ENCODE measurements around the gene C9orf43. TPM values are rescaled to one million over a fixed set of nuclear protein-coding genes. Genes with fewer than 3 reads are reported as not detected.

Gene C9orf43
- total and polyA plus RNA-seq, 4 donors, result 0.27 to 1.2 (median 0.51) TPM

DNA sequence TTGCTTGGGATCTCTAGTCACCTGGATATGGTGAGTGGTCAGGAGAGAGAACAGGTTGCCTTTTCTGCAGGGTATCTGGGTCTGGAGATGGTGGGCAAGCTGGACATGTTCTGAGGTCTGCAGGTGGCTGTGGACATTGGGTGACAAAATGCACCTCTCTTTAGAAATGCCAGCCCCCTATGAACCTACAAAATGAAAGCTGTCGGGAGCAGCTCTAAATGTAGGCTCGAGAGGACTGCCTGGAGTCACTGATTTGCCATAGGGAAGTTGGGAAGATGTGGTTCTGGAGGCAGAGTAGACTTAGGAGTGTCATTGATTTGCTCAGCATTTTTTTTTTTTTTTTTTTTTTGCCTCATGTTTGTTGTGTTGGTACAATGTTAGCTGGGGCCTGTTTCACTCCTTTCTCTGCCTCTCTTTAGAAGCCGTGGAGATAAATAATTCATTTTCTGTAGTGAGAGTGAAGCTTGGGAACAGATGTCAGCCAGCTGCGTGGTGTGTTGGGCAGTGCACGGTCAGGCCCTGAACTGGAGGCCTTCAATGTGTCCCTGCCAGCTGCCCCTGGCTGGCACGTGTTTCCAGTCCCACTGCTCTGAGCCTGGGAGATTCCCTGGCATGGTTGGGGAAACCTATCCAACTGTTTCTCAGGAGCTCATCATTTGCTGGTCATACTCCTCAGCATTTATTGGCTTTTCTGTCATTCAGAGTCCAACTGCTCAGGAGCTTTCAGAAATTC is 58.3 kb downstream of the C9orf43 start:
- peak overlapping the region in 1 of 2 donors; percentile 24 for H3K27ac ChIP-seq (ENCODE audit: low read depth in 1 of 2, low read length in 1 of 2)
- 80 to 90% methylated on average over 6 of the region's 6 CpGs for WGBS, 2 donors
- DNase-seq, result no peak

DNA sequence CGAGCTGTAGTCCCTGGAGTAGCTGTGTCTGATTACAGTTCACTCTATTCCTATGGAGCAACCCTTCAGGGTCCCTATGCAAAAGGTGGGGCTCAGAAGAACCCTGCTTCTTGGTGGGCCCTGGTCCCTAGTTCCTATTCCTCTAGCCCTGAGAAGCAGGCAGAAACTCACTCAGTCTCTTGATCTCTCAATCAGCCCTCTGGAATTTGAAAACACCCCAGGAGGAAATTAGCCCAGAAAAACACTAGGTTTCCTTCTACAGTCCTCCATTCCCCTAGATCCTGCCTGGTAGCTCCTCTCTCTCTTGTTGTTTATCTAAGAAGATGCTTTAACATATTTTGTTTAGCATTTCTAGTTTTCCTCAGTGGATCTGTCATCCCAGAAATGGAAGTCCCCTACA is 60.6 kb downstream of the C9orf43 start:
- Histone ChIP-seq H3K27me3 (ENCODE audit: control insufficient read depth in 3 of 3, insufficient read depth in 3 of 3, low read length in 2 of 3) (no peaks in the 10 kb centered on the region), H3K9ac (ENCODE audit: insufficient read depth in 1 of 2, low read length in 2 of 2) (no peak overlapping the region), H3K4me3 (no peak overlapping the region), H3K36me3 (ENCODE audit: control insufficient read depth in 4 of 4, insufficient read depth in 4 of 4, low read length in 4 of 4) (no peaks in the 10 kb centered on the region), H3K27ac (ENCODE audit: low read depth in 1 of 2, low read length in 1 of 2) (no peak overlapping the region), H3K4me1 (ENCODE audit: control insufficient read depth in 5 of 5, insufficient read depth in 5 of 5, low read length in 5 of 5) (peaks cover 0 to 3% (median 1%) of the 10 kb centered on the region in 5 donors), H3K9me3 (ENCODE audit: control insufficient read depth in 4 of 4, insufficient read depth in 3 of 4, low read length in 3 of 4) (no peaks in the 10 kb centered on the region)
- ATAC-seq (ENCODE audit: insufficient read depth, low FRiP score), result no peak
- TF ChIP-seq, protein P1, sequence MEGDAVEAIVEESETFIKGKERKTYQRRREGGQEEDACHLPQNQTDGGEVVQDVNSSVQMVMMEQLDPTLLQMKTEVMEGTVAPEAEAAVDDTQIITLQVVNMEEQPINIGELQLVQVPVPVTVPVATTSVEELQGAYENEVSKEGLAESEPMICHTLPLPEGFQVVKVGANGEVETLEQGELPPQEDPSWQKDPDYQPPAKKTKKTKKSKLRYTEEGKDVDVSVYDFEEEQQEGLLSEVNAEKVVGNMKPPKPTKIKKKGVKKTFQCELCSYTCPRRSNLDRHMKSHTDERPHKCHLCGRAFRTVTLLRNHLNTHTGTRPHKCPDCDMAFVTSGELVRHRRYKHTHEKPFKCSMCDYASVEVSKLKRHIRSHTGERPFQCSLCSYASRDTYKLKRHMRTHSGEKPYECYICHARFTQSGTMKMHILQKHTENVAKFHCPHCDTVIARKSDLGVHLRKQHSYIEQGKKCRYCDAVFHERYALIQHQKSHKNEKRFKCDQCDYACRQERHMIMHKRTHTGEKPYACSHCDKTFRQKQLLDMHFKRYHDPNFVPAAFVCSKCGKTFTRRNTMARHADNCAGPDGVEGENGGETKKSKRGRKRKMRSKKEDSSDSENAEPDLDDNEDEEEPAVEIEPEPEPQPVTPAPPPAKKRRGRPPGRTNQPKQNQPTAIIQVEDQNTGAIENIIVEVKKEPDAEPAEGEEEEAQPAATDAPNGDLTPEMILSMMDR (IDR thresholded peaks at IDR 0.05; ENCODE audit: control extremely low read depth, extremely low read depth), result no peak
- WGBS, 2 donors, result 69 to 79% methylated on average over 1 of the region's 1 CpG
- DNase-seq, result no peak

More for the DNA sequence above, 58.3 kb downstream of the C9orf43 start:
- peaks cover 0 to 3% (median 0%) of the 10 kb centered on the region in 3 donors for H3K27me3 ChIP-seq (ENCODE audit: control insufficient read depth in 3 of 3, insufficient read depth in 3 of 3, low read length in 2 of 3)
- no peaks in the 10 kb centered on the region for H3K9me3 ChIP-seq (ENCODE audit: control insufficient read depth in 4 of 4, insufficient read depth in 3 of 4, low read length in 3 of 4)
- no peak for ATAC-seq (ENCODE audit: insufficient read depth, low FRiP score)
- H3K4me1 ChIP-seq (ENCODE audit: control insufficient read depth in 5 of 5, insufficient read depth in 5 of 5, low read length in 5 of 5), result peaks cover 0 to 13% (median 3%) of the 10 kb centered on the region in 5 donors
- no peak overlapping the region for H3K4me3 ChIP-seq
- TF ChIP-seq, protein P1 (IDR thresholded peaks at IDR 0.05; ENCODE audit: control extremely low read depth, extremely low read depth), result no peak
- no peaks in the 10 kb centered on the region for H3K36me3 ChIP-seq (ENCODE audit: control insufficient read depth in 4 of 4, insufficient read depth in 4 of 4, low read length in 4 of 4)
- no peak overlapping the region for H3K9ac ChIP-seq (ENCODE audit: insufficient read depth in 1 of 2, low read length in 2 of 2)

DNA sequence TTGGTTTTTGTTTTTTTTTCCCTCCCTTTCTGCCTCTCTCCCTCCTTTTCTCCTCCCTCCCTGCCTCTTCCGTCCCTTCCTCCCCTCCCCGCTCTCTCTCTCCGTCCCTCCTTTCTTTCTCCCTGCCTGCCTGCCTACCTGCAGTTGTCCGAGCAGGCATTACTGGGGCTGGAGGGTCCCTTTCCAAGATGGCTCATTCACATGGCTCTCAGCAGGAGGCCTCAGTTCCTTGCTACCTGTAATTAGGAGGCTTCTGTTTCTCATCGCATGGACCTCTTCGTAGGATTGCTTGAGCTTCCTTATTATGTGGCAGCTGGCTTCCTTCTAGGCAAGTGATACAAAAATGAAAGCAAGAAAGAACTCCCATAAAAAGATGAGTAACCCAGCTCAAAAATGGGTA is 61.0 kb downstream of the C9orf43 start:
- ATAC-seq (ENCODE audit: insufficient read depth, low FRiP score), result no peak
- TF ChIP-seq, protein P1 (IDR thresholded peaks at IDR 0.05; ENCODE audit: control extremely low read depth, extremely low read depth), result no peak
- peaks cover 0 to 3% (median 1%) of the 10 kb centered on the region in 5 donors for H3K4me1 ChIP-seq (ENCODE audit: control insufficient read depth in 5 of 5, insufficient read depth in 5 of 5, low read length in 5 of 5)
- no peaks in the 10 kb centered on the region for H3K9me3 ChIP-seq (ENCODE audit: control insufficient read depth in 4 of 4, insufficient read depth in 3 of 4, low read length in 3 of 4)
- H3K27me3 ChIP-seq (ENCODE audit: control insufficient read depth in 3 of 3, insufficient read depth in 3 of 3, low read length in 2 of 3), result no peaks in the 10 kb centered on the region
- no peak for DNase-seq
- H3K36me3 ChIP-seq (ENCODE audit: control insufficient read depth in 4 of 4, insufficient read depth in 4 of 4, low read length in 4 of 4), result peaks cover 0 to 2% (median 0%) of the 10 kb centered on the region in 4 donors
- no peak overlapping the region for H3K4me3 ChIP-seq
- H3K9ac ChIP-seq (ENCODE audit: insufficient read depth in 1 of 2, low read length in 2 of 2), result no peak overlapping the region
- 95% methylated on average over 6 of the region's 6 CpGs for WGBS, 2 donors
- H3K27ac ChIP-seq (ENCODE audit: low read depth in 1 of 2, low read length in 1 of 2), result no peak overlapping the region
